HFFc6 (cell line): ENCODE results near the gene BRS3. TPM values are rescaled to one million over a fixed set of nuclear protein-coding genes. Genes with fewer than 3 reads are reported as not detected.

ENCODE experiments used
- DNase-seq: peaks from one replicate; pipeline ENCODE4 v3.0.0-alpha.2; 2018
- H3K27ac Mint-ChIP-seq: 2 replicates; pipeline ENCODE4 v1.8.0; 2020; ENCODE audit warnings: mild to moderate bottlenecking, mixed read lengths
- H3K27me3 Mint-ChIP-seq: 2 replicates; pipeline ENCODE4 v1.8.0; 2021; ENCODE audit warnings: mild to moderate bottlenecking, moderate library complexity, mixed read lengths; ENCODE audit not compliant: insufficient read depth
- H3K36me3 Mint-ChIP-seq: 2 replicates; pipeline ENCODE4 v1.8.0; 2021; ENCODE audit warnings: low read depth, mixed read lengths
- H3K4me1 Mint-ChIP-seq: 2 replicates; pipeline ENCODE4 v1.8.0; 2020; ENCODE audit warnings: low read depth, mixed read lengths
- H3K4me3 Mint-ChIP-seq: 2 replicates; pipeline ENCODE4 v1.8.0; 2020; ENCODE audit warnings: mild to moderate bottlenecking, moderate library complexity, mixed read lengths
- H3K9me3 Mint-ChIP-seq: 2 replicates; pipeline ENCODE4 v1.8.0; 2020; ENCODE audit warnings: mild to moderate bottlenecking, mixed read lengths
- CTCF ChIP-seq: fragments of 200-600 bp; sonication (generic); IDR thresholded peaks from 2 replicates; pipeline ENCODE4 v1.5.0; 2021; ENCODE audit warnings: antibody characterized with exemption, mild to moderate bottlenecking
- total RNA-seq, 6 experiments: library from RNA; stranded (reverse); fragmentation: NEBNext Ultra II Directional; extraction: Animal tissue kit (Norgen Biotek cat#: 25700); gene quantifications; 2 replicates in 1 of 6; 3 replicates in 5 of 6; pipeline ENCODE4 v1.2.3, GENCODE V29; 2021

Gene BRS3
- total RNA-seq, 6 experiments from 2014 or later: not detected

DNA sequence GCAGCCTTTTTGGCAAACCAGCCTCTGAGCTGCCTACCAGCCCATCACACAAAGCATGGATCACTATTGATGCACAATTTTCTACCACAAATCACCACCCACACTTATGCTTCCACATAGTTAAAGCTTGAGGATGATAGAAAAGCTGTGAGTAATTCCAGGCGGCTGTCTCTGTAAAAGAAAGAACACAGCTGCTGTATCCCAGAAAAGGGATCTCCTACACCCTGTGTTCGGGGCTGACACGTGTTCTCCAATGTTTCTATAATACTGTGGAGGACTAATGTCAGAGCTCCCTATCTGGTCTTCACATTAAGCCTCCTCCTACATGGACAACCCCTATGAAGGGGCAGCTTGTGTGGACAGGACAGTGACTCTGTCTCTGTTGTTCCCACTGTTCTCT lies 12.5 kb upstream of the BRS3 start:
- no peak overlapping the region for H3K4me3 Mint-ChIP-seq

GRCh38 chrX:136476501-136476900 lies 11.2 kb upstream of the BRS3 start:
- TF ChIP-seq CTCF: no peak
- no peak overlapping the region for H3K27ac Mint-ChIP-seq
- no peak for DNase-seq
- no peaks in the 10 kb centered on the region for H3K36me3 Mint-ChIP-seq
- H3K9me3 Mint-ChIP-seq: no peaks in the 10 kb centered on the region
- H3K27me3 Mint-ChIP-seq: peaks cover 10% of the 10 kb centered on the region
- no peaks in the 10 kb centered on the region for H3K4me1 Mint-ChIP-seq
- no peak overlapping the region for H3K4me3 Mint-ChIP-seq

More for the DNA sequence above, 12.5 kb upstream of the BRS3 start:
- H3K27me3 Mint-ChIP-seq: peaks cover 1% of the 10 kb centered on the region
- no peaks in the 10 kb centered on the region for H3K4me1 Mint-ChIP-seq
- no peak for DNase-seq
- no peak for TF ChIP-seq CTCF
- H3K27ac Mint-ChIP-seq: no peak overlapping the region
- no peaks in the 10 kb centered on the region for H3K36me3 Mint-ChIP-seq
- H3K9me3 Mint-ChIP-seq: no peaks in the 10 kb centered on the region

DNA sequence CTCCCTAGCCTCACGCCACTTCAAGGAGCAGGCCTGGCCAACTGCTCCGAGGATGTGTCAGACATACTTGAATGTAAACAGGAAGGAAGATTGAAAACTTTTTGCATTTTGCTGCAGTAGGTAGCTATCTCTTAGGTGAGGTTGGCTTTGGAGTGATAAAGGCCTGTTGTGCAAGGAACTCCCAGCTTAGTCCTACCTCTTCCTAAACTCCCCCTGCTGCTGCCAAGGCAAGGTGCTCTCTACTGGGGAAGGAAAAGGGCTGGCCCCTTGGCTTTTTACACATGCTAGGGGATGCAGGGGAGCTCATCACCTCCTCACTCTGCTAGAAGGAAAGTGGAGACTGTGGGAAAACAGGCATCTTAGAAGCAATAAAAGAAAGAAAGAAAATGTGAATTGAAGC lies 10.7 kb upstream of the BRS3 start:
- Mint-ChIP-seq H3K9me3 (no peaks in the 10 kb centered on the region), H3K36me3 (no peaks in the 10 kb centered on the region), H3K27me3 (peaks cover 10% of the 10 kb centered on the region), H3K27ac (no peak overlapping the region), H3K4me1 (no peaks in the 10 kb centered on the region), H3K4me3 (no peak overlapping the region)
- no peak for DNase-seq
- no peak for TF ChIP-seq CTCF

DNA sequence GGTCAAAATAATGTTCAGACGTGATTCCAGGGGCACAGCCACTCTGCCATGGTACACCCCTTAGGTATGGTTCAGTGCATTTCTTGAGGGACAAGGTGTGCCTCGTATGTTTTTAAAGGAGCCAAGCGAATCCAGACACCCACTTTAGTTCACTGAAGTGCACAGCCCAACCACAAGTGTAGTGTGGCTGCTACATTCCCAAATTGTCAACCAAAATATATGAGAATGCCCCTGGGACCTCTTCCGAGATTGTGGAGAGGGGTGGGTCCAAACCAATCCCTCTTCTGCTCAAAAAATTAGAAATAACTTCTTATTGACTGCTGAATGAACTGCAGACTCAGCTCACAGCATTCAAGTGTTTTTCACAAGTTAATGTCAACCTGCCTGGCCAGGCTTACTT lies 7.4 kb upstream of the BRS3 start:
- Mint-ChIP-seq H3K9me3 (no peaks in the 10 kb centered on the region), H3K4me1 (no peaks in the 10 kb centered on the region), H3K36me3 (no peaks in the 10 kb centered on the region), H3K27ac (no peak overlapping the region), H3K27me3 (peaks cover 10% of the 10 kb centered on the region), H3K4me3 (no peak overlapping the region)
- DNase-seq: no peak
- no peak for TF ChIP-seq CTCF

GRCh38 chrX:136488706-136489105 lies 959 bp downstream of the BRS3 start:
- DNase-seq: no peak
- Mint-ChIP-seq H3K4me1 (no peaks in the 10 kb centered on the region), H3K27me3 (peaks cover 8% of the 10 kb centered on the region; the same call in 1 of the 2 replicates), H3K4me3 (no peak overlapping the region), H3K27ac (no peak overlapping the region), H3K9me3 (no peaks in the 10 kb centered on the region), H3K36me3 (no peaks in the 10 kb centered on the region)
- TF ChIP-seq CTCF: no peak

- H3K4me3 Mint-ChIP-seq: no peak overlapping the region
- H3K4me1 Mint-ChIP-seq: no peaks in the 10 kb centered on the region
- peaks cover 8% of the 10 kb centered on the region; the same call in 1 of the 2 replicates for H3K27me3 Mint-ChIP-seq
- no peak for DNase-seq
- TF ChIP-seq CTCF: no peak
- no peaks in the 10 kb centered on the region for H3K36me3 Mint-ChIP-seq
- no peaks in the 10 kb centered on the region for H3K9me3 Mint-ChIP-seq
- no peak overlapping the region for H3K27ac Mint-ChIP-seq
These were observed 4.1 kb downstream of the BRS3 start for GRCh38 chrX:136491832-136492231.
